Endothelial cell of umbilical vein (primary cell): ENCODE results near the gene HPSE2. TPM values are rescaled to one million over a fixed set of nuclear protein-coding genes. Genes with fewer than 3 reads are reported as not detected.
A peak's percentile ranks its signal among the peaks of the same experiment; 100 is the strongest.

ENCODE experiments used
- BruUV-seq: library from RNA; stranded (reverse); fragments of 400-500 nt; replicated peaks from 2 replicates; lab custom pipeline; 2021; lab: Mats Ljungman, UMichigan
- CTCF ChIA-PET: fragments of 300-600, 350-600 bp; sonication (Branson Sonifier 250); formaldehyde crosslinking; loops from one replicate; lab custom pipeline; 2021; ENCODE audit warnings: antibody characterized with exemption, inconsistent platforms; lab: Charles Lee
- POLR2A ChIA-PET: fragments of 300-600, 350-600 bp; sonication (Branson Sonifier 250); formaldehyde crosslinking; loops from one replicate; lab custom pipeline; 2021; ENCODE audit warnings: antibody characterized with exemption, inconsistent platforms; lab: Charles Lee
- DNase-seq: peaks from one replicate; pipeline ENCODE4 v3.0.0-alpha.2; 2011; ENCODE audit warnings: low read depth, low spot score
- FAIRE-seq: peaks from 2 replicates; lab custom pipeline; 2011; peaks lifted over from hg19 to GRCh38; lab: Jason Lieb, UNC
- H2AFZ ChIP-seq: 2 replicates; pipeline ENCODE4 v1.6.0; 2012; ENCODE audit warnings: low read depth, low read length, control low read depth, inconsistent platforms
- H3K27ac ChIP-seq: 2 replicates; pipeline ENCODE4 v1.5.1; 2011; ENCODE audit warnings: low read depth, mild to moderate bottlenecking, control low read depth, low read length, moderate library complexity; ENCODE audit not compliant: insufficient read depth
- H3K27me3 ChIP-seq, 2 experiments: 2 replicates each; pipeline versions ENCODE4 v1.6.0 to v1.6.1; 2011; ENCODE audit warnings: low read length in 2 of 2, mixed read lengths in 1 of 2; ENCODE audit not compliant: control insufficient read depth in 2 of 2, insufficient read depth in 2 of 2
- H3K36me3 ChIP-seq, 2 experiments: 2 replicates in 1 of 2; 3 replicates in 1 of 2; pipeline ENCODE4 v1.5.1; 2011; ENCODE audit warnings: low read length in 2 of 2, mild to moderate bottlenecking in 1 of 2, moderate library complexity in 1 of 2; ENCODE audit not compliant: control insufficient read depth in 2 of 2, insufficient read depth in 2 of 2; ENCODE audit errors: extremely low read depth in 1 of 2
- H3K4me1 ChIP-seq: 3 replicates; pipeline ENCODE4 v1.5.1; 2011; ENCODE audit warnings: mild to moderate bottlenecking, low read length; ENCODE audit not compliant: control insufficient read depth, insufficient read depth; ENCODE audit errors: extremely low read depth
- H3K4me2 ChIP-seq: 2 replicates; pipeline ENCODE4 v1.6.1; 2011; ENCODE audit warnings: low read length, control low read depth, mixed read lengths; ENCODE audit not compliant: insufficient read depth
- H3K4me3 ChIP-seq, 3 experiments: fragments of 200-600 bp in 1 of 3; sonication (generic), shearing (Covaris generic) in 1 of 3; replicated peaks in 1 of 3; 2 replicates each; pipeline ENCODE4 v1.5.1; 2011 to 2016; ENCODE audit warnings: control low read depth in 3 of 3, low read length in 3 of 3, mild to moderate bottlenecking in 2 of 3, inconsistent platforms in 1 of 3, low read depth in 1 of 3, moderate library complexity in 1 of 3; ENCODE audit not compliant: insufficient read depth in 1 of 3
- H3K79me2 ChIP-seq: 2 replicates; pipeline ENCODE4 v1.6.0; 2012; ENCODE audit warnings: low read length, inconsistent platforms; ENCODE audit not compliant: control insufficient read depth, insufficient read depth
- H3K9ac ChIP-seq: replicated peaks from 2 replicates; pipeline ENCODE3; 2011; ENCODE audit warnings: low read length, control low read depth; ENCODE audit not compliant: insufficient read depth; ENCODE audit errors: extremely low read depth
- H3K9me1 ChIP-seq: replicated peaks from 3 replicates; pipeline ENCODE4 v1.6.0; 2011; ENCODE audit warnings: mild to moderate bottlenecking, low read length; ENCODE audit not compliant: control insufficient read depth, insufficient read depth; ENCODE audit errors: extremely low read depth
- H3K9me3 ChIP-seq: replicated peaks from 2 replicates; pipeline ENCODE4 v1.5.1; 2012; ENCODE audit warnings: low read length, inconsistent platforms; ENCODE audit not compliant: control insufficient read depth, insufficient read depth
- H4K20me1 ChIP-seq: replicated peaks from 2 replicates; pipeline ENCODE3; 2011; ENCODE audit warnings: mild to moderate bottlenecking, low read length; ENCODE audit not compliant: control insufficient read depth, insufficient read depth; ENCODE audit errors: extremely low read depth
- CTCF ChIP-seq, 2 donors: IDR thresholded peaks; 1 replicate in 1 of 2; 2 replicates in 1 of 2; pipeline ENCODE4 v1.5.1; 2011; ENCODE audit warnings: low read length in 2 of 2, mild to moderate bottlenecking in 2 of 2, moderate library complexity in 2 of 2, control low read depth in 1 of 2, inconsistent platforms in 1 of 2, low read depth in 1 of 2; ENCODE audit not compliant: insufficient read depth in 1 of 2; ENCODE audit errors: extremely low read depth in 1 of 2
- EZH2 ChIP-seq: IDR thresholded peaks from 2 replicates; pipeline ENCODE4 v1.6.1; 2012; ENCODE audit warnings: borderline replicate concordance, low read depth, mild to moderate bottlenecking, moderate library complexity, low read length, inconsistent platforms; ENCODE audit not compliant: severe bottlenecking
- FOS ChIP-seq: IDR thresholded peaks from 2 replicates; pipeline ENCODE4 v1.6.1; 2011; ENCODE audit warnings: mild to moderate bottlenecking, low read length, moderate library complexity, borderline replicate concordance; ENCODE audit not compliant: insufficient read depth
- GATA2 ChIP-seq: IDR thresholded peaks from 2 replicates; pipeline ENCODE4 v1.7.0; 2011; ENCODE audit warnings: low read depth, mild to moderate bottlenecking, moderate library complexity, mixed read lengths, low read length; ENCODE audit not compliant: insufficient read length, insufficient read depth
- JUN ChIP-seq: IDR thresholded peaks from 2 replicates; pipeline ENCODE4 v1.6.1; 2011; ENCODE audit warnings: borderline replicate concordance, low read depth; ENCODE audit not compliant: insufficient read length, insufficient read depth
- MYC ChIP-seq: IDR thresholded peaks from one replicate; pipeline ENCODE4 v1.6.1; 2011; ENCODE audit warnings: mild to moderate bottlenecking, low read depth, low read length
- POLR2A ChIP-seq: IDR thresholded peaks from 2 replicates; pipeline ENCODE4 v1.6.1; 2012; ENCODE audit warnings: low read depth, mild to moderate bottlenecking, control low read depth, low read length
- POLR2AphosphoS5 ChIP-seq: IDR thresholded peaks from 2 replicates; pipeline ENCODE4 v1.6.1; 2012; ENCODE audit warnings: low read depth, mild to moderate bottlenecking, control low read depth, low read length, moderate library complexity; ENCODE audit not compliant: insufficient read depth
- dilution Hi-C: fragments of 300-500 bp; cut with MboI; formaldehyde crosslinking; loops from one replicate; pipeline ENCODE4 v1.15.0; 2019; ENCODE audit warnings: low sequenced_read_pairs; ENCODE audit not compliant: extremely low pct_ligation_motif_present
- intact Hi-C: fragments of 100-400 bp; cut with micrococcal nuclease; formaldehyde crosslinking; loops from one replicate; pipeline ENCODE4 v1.10.0; 2022
- polyA plus RNA-seq, 4 experiments: library from polyadenylated mRNA; depleted of rRNA in 3 of 4; stranded (reverse) in 3 of 4; unstranded in 1 of 4; fragments of >200 nt; gene quantifications; 2 replicates each; pipeline versions ENCODE4 v1.2.1 to v1.2.3, GENCODE V29; 2011 to 2012; ENCODE audit warnings: missing spikeins in 1 of 4
- total RNA-seq: library from RNA; stranded (reverse); gene quantifications from 2 replicates; pipeline ENCODE4 v1.2.3, GENCODE V29; 2021
- TF ChIP-seq, protein P1 (sequence below): IDR thresholded peaks from 2 replicates; pipeline ENCODE4 v1.6.1; 2011; ENCODE audit not compliant: insufficient read depth, insufficient read length

Gene HPSE2
- total and polyA plus RNA-seq, 2 donors (not counting 3 experiments of a cell fraction or from before 2014, with no cell fraction given): not detected

- Histone ChIP-seq H4K20me1 (no peaks in the 10 kb centered on the region), H3K4me1 (no peaks in the 10 kb centered on the region), H3K36me3 (no peaks in the 10 kb centered on the region), H3K9me1 (no peaks in the 10 kb centered on the region), H3K4me3 (no peak overlapping the region), H3K9ac (no peak overlapping the region), H3K4me2 (no peak overlapping the region), H3K27me3 (no peaks in the 10 kb centered on the region), H3K9me3 (no peaks in the 10 kb centered on the region), H3K27ac (no peak overlapping the region), H2AFZ (no peak overlapping the region), H3K79me2 (no peaks in the 10 kb centered on the region)
- FAIRE-seq (no peak), DNase-seq (no peak)
- ChIA-PET CTCF (no interaction called here), POLR2A (no interaction called here)
- TF ChIP-seq MYC: no peak
- dilution Hi-C loops (no loop called here), intact Hi-C loops (no loop called here)
- BruUV-seq: no TSS peak
Observed at GRCh38 chr10:98848361-98848760, 387.3 kb downstream of the HPSE2 start.

GRCh38 chr10:98846787-98847186 lies 388.9 kb downstream of the HPSE2 start:
- no peaks in the 10 kb centered on the region for H3K9me1 ChIP-seq
- no peak overlapping the region for H3K9ac ChIP-seq
- CTCF ChIA-PET: interaction anchor here (1.2 kb wide), 1 partner anchor 380 kb away, joined by 3 read pairs; no protein-coding TSS in a partner anchor
- dilution Hi-C loops (no loop called here), intact Hi-C loops (no loop called here)
- no peak overlapping the region for H3K4me3 ChIP-seq
- H3K36me3 ChIP-seq: no peaks in the 10 kb centered on the region
- TF ChIP-seq CTCF (IDR thresholded peaks at IDR 0.05; ENCODE audit: extremely low read depth in 1 of 2, insufficient read depth in 1 of 2, low read depth in 1 of 2, low read length in 2 of 2) (no peak), FOS (no peak), GATA2 (no peak), JUN (peak; percentile 4), POLR2A (no peak), POLR2AphosphoS5 (no peak), EZH2 (no peak)
- TF ChIP-seq, protein P1, sequence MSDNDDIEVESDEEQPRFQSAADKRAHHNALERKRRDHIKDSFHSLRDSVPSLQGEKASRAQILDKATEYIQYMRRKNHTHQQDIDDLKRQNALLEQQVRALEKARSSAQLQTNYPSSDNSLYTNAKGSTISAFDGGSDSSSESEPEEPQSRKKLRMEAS: no peak
- H3K4me2 ChIP-seq: no peak overlapping the region
- no peak overlapping the region for H2AFZ ChIP-seq
- no peaks in the 10 kb centered on the region for H3K79me2 ChIP-seq
- DNase-seq (no peak), FAIRE-seq (no peak)
- no peaks in the 10 kb centered on the region for H4K20me1 ChIP-seq
- no peaks in the 10 kb centered on the region for H3K27me3 ChIP-seq
- no peaks in the 10 kb centered on the region for H3K9me3 ChIP-seq
- no peak overlapping the region for H3K27ac ChIP-seq
- POLR2A ChIA-PET: no interaction called here
- no TSS peak for BruUV-seq
- no peaks in the 10 kb centered on the region for H3K4me1 ChIP-seq
